Measurements from ENCODE around the gene LIMCH1. TPM values are rescaled to one million over a fixed set of nuclear protein-coding genes. Genes with fewer than 3 reads are reported as not detected.

The LIMCH1 gene
- total and polyA plus RNA-seq, 8 donors = 4.7 to 37.1 (median 17.4) TPM

DNA sequence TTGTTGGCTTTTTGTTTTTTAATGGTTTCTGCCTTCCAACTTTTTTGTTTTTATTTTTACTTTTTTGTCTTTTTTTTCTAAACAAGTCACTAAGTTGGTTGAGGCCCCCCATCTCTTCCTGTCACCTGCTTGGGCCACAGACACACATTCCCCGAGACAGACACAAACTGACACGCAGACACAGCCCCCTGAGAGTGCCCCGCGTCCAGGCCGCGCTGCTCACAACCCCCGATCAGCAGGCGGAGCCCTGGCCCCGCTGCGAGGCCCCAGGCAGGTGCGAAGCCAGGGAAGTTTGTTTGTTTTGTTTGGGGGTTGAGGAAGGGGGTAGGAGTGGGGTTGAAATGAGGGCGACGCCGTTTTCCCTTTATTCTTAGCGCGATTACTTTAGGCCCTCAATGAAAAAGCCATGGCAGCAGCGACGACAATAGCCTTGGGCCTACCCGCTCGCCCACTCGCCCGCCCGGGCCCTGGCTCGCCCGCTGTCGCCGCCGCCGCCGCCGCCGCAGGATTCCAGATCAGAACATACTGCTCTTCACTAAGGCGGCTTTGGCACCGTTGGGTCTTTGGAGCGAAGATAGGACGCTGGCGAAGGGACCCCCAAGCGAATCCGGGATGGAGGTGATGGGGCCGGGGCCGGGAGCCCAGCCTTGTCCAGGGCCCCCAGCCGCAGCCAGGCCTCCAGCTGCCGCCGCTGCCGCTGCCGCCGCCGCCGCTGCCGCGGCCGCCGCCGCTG, 207.5 kb downstream of the LIMCH1 start:
- WGBS, 5 donors = 9 to 13% (median 11%) methylated on average over 32 to 54 of the region's 54 CpGs
- Histone ChIP-seq H3K27ac (no peak overlapping the region), H3K4me1 (peaks cover 0 to 34% (median 12%) of the 10 kb centered on the region in 4 donors), H3K9me3 (peaks cover 0 to 23% (median 7%) of the 10 kb centered on the region in 4 donors), H3K4me3 (no peak overlapping the region), H3K27me3 (peaks cover 45 to 97% (median 75%) of the 10 kb centered on the region in 3 donors), H3K36me3 (no peaks in the 10 kb centered on the region)
- DNase-seq = no peak
- intact Hi-C loops (cut with DNase I; ENCODE audit: low total_unique reads) = no loop called here
- TF ChIP-seq POLR2A (IDR thresholded peaks at IDR 0.05) = no peak
- TF ChIP-seq POLR2AphosphoS5 (IDR thresholded peaks at IDR 0.05) = no peak
- TF ChIP-seq, protein P1, sequence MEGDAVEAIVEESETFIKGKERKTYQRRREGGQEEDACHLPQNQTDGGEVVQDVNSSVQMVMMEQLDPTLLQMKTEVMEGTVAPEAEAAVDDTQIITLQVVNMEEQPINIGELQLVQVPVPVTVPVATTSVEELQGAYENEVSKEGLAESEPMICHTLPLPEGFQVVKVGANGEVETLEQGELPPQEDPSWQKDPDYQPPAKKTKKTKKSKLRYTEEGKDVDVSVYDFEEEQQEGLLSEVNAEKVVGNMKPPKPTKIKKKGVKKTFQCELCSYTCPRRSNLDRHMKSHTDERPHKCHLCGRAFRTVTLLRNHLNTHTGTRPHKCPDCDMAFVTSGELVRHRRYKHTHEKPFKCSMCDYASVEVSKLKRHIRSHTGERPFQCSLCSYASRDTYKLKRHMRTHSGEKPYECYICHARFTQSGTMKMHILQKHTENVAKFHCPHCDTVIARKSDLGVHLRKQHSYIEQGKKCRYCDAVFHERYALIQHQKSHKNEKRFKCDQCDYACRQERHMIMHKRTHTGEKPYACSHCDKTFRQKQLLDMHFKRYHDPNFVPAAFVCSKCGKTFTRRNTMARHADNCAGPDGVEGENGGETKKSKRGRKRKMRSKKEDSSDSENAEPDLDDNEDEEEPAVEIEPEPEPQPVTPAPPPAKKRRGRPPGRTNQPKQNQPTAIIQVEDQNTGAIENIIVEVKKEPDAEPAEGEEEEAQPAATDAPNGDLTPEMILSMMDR (IDR thresholded peaks at IDR 0.05) = no peak
- TF ChIP-seq EP300 (IDR thresholded peaks at IDR 0.05) = no peak

DNA sequence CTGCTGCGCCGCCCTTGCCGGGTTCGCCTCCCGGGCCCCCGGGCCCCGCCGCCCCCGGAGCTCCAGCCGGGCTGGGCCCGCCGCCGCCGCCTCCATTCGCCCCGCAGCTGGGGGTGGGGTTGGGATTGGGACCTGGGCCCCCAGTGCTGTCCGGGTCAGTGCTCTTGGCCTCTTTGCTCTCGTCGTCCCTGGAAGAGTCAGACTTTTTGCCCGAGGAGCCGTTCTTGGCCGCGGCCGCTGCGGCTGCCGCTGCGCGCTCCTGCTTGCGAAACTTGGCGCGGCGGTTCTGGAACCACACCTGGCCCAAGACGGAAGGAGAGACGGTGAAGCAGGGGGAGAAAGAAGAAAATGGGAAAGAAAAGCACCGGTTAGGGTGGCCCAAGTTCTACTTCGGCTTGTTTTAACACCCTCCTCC, 208.1 kb downstream of the LIMCH1 start:
- 2 to 15% (median 9%) methylated on average over 21 to 36 of the region's 36 CpGs for WGBS, 5 donors
- no peak overlapping the region for H3K4me3 ChIP-seq
- H3K27me3 ChIP-seq = peaks cover 51 to 97% (median 81%) of the 10 kb centered on the region in 3 donors
- peaks cover 0 to 23% (median 7%) of the 10 kb centered on the region in 4 donors for H3K9me3 ChIP-seq
- no peak for DNase-seq
- TF ChIP-seq, protein P1 (IDR thresholded peaks at IDR 0.05) = no peak
- no peak for TF ChIP-seq POLR2AphosphoS5 (IDR thresholded peaks at IDR 0.05)
- TF ChIP-seq EP300 (IDR thresholded peaks at IDR 0.05) = no peak
- no peak for TF ChIP-seq POLR2A (IDR thresholded peaks at IDR 0.05)
- H3K36me3 ChIP-seq = no peaks in the 10 kb centered on the region
- no peak overlapping the region for H3K27ac ChIP-seq
- peaks cover 0 to 40% (median 15%) of the 10 kb centered on the region in 4 donors for H3K4me1 ChIP-seq
- intact Hi-C loops (cut with DNase I; ENCODE audit: low total_unique reads) = no loop called here

DNA sequence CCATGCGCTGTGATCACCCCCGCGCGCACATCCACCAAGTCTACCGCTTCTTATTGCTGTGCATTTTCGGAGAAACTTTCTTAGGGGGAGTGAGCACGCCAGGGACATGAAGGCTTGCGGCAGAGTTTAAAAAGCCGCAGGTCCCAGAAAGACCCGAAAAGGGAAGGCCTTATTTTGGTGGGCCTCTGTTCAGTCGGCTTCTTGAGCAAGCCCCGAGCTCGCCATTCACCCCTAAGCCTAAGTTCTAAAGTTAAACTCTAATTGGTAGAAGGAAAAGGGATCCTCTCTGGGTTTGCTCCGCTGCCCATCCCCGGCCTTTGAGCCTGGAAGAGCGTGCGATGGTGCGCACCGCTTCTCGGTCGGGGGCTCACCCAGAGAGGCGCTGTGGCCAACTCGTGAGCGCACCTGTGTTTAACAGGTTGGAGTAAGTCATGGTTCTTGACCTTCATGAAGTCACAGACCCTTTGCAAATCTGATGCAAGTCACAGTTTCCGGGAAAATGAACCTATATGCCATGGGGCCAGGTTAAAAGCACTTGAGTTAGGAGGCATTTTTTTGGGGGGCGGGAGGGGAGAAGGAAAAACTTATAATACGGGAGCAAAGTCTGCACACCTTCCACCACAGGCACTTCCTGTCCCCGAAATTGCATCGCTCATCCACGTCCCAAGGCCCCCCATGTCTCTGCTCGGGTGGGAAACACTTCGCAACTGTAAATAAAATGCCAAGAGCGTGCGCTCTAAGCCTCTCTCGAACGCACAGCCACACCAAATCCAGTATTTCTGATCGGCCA, 208.7 kb downstream of the LIMCH1 start:
- TF ChIP-seq EP300 (IDR thresholded peaks at IDR 0.05) (no peak), POLR2A (IDR thresholded peaks at IDR 0.05) (no peak), POLR2AphosphoS5 (IDR thresholded peaks at IDR 0.05) (no peak)
- TF ChIP-seq, protein P1 (IDR thresholded peaks at IDR 0.05) = no peak
- DNase-seq = no peak
- WGBS, 5 donors = 8 to 10% (median 9%) methylated on average over 37 of the region's 37 CpGs
- Histone ChIP-seq H3K9me3 (peaks cover 0 to 23% (median 7%) of the 10 kb centered on the region in 4 donors), H3K36me3 (no peaks in the 10 kb centered on the region), H3K4me1 (peaks cover 0 to 46% (median 19%) of the 10 kb centered on the region in 4 donors), H3K4me3 (no peak overlapping the region), H3K27ac (no peak overlapping the region), H3K27me3 (peaks cover 57 to 98% (median 87%) of the 10 kb centered on the region in 3 donors)
- intact Hi-C loops (cut with DNase I; ENCODE audit: low total_unique reads) = no loop called here

DNA sequence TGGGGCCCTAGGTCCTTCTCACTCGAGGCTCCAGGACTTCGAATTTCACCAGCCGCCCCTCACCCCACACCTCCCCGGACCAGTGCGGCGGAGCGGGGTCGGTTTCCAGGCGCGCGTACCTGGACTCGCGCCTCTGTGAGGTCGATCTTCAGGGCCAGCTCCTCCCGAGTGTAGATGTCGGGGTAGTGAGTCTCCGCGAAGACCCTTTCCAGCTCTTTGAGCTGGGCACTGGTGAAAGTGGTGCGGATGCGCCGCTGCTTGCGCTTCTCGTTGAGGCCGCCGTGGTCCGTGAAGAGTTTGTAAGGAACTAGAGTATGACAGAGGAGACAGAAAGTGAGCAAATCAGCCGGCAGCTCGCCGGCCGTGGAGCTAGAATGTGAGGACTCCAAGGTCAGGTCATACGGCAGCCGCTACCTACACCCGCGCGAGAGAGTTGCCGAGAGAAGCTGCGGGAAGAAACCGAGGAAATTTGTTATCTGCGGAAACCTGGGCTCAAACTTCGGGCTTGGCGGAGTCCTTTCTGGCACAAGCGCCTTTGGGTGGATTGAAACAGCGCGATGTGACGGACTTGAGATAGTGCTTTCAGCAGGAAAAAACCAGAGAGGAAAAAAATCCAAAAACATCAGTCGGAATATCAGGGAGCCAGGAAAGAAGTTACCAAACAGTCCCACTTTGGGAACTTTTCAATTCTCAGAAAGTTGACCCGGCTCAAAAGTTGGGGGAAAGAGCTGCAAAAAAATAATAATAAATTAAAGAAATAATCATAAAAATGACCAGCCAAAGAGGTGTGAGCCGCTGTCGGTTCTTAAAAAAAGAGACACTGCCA, 209.5 kb downstream of the LIMCH1 start:
- H3K4me3 ChIP-seq = no peak overlapping the region
- H3K4me1 ChIP-seq = peaks cover 0 to 50% (median 22%) of the 10 kb centered on the region in 4 donors
- H3K27me3 ChIP-seq = peaks cover 62 to 98% (median 95%) of the 10 kb centered on the region in 3 donors
- WGBS, 5 donors = 6 to 11% (median 7%) methylated on average over 44 to 49 of the region's 49 CpGs
- H3K36me3 ChIP-seq = no peaks in the 10 kb centered on the region
- H3K9me3 ChIP-seq = peaks cover 0 to 23% (median 7%) of the 10 kb centered on the region in 4 donors
- intact Hi-C loops (cut with DNase I; ENCODE audit: low total_unique reads) = no loop called here
- H3K27ac ChIP-seq = no peak overlapping the region
- DNase-seq = peak in 1 of 2 donors; percentile 24
- TF ChIP-seq POLR2AphosphoS5 (IDR thresholded peaks at IDR 0.05) = no peak
- TF ChIP-seq EP300 (IDR thresholded peaks at IDR 0.05) = no peak
- TF ChIP-seq POLR2A (IDR thresholded peaks at IDR 0.05) = no peak
- TF ChIP-seq, protein P1 (IDR thresholded peaks at IDR 0.05) = no peak
